ENCODE results near the gene FRY.
A peak's percentile ranks its signal among the peaks of the same experiment; 100 is the strongest.
"Not testable (repeated sequence)": the region's sequence is repeated elsewhere in the genome, so short reads cannot be mapped to it uniquely, and the experiment has no call there.

The FRY gene

DNA sequence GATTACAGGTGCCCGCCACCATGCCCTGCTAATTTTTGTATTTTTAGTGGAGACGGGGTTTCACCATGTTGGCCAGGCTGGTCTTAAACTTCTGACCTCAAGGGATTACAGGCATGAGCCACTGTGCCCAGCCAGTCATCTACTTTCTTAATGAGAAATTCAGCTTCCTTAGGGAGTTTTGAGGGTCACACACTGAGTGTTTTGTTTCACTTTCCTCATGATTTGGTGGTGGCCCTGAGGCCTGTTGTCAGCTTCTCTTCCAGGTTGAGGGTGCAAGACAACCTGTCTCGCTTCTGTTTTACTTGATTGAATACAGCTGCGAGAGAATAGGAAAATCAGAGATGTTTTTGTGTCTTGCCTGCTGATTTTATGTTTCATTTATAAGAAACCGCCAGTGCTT lies 9.9 kb downstream of the FRY start:
- DNase-seq (ENCODE audit: low read depth): no peak

DNA sequence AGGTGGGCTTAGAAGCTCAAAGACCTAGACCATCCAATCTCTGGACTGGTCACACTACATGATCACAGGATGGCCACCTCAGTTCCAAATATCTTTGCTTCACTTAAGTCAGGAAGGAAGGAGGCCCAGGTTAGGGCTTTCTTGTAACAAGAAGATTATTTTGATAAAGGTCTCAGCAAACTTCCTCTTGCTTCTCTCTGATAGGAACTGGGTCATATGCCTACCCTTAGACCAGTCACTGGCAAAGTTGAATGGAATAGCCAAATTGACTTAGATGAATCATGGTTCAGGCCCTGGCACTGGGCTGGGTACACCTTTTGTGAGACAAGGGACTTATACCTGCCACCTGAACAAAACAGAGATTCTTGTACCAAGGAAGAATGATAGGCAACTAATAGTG lies 11.0 kb downstream of the FRY start:
- DNase-seq (ENCODE audit: low read depth): no peak

DNA sequence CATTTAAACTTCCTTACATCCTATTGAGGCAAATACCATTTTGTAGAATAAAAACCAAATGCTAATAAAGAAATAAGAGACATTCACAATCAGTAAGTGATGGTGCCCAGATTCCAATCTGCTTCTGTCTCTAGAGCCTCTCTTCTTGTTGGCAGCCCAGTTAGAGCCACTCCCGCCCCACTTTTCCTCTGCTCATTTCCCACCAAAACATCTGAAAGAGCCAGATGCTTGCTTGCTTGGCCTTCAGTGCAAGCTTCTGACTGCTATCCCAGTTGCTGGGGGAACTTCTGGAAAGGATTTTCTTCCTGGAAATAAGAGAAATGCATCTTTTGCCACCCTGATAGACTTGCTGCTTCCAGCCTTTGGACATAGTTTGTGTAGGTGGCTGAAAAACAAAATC lies 12.9 kb downstream of the FRY start:
- no peak for DNase-seq (ENCODE audit: low read depth)

DNA sequence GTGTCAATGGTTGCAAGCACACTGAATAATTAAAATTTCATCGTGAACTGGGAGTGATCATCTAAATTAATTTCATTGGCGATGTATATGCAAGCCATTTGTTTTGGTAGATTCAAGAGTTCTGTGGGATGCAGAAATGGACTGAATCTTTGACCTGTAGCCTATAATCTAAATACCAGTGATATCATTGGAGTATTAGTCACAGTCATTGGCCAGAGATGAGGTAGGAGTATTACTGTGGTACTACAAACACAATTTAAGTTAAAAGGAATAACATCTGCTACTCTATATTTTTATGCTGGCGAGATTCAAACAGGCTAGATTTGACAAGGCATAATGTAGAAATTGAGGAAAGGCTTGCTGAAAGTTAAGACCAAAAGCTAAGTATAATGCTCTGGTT lies 14.0 kb downstream of the FRY start:
- no peak for DNase-seq (ENCODE audit: low read depth)

DNA sequence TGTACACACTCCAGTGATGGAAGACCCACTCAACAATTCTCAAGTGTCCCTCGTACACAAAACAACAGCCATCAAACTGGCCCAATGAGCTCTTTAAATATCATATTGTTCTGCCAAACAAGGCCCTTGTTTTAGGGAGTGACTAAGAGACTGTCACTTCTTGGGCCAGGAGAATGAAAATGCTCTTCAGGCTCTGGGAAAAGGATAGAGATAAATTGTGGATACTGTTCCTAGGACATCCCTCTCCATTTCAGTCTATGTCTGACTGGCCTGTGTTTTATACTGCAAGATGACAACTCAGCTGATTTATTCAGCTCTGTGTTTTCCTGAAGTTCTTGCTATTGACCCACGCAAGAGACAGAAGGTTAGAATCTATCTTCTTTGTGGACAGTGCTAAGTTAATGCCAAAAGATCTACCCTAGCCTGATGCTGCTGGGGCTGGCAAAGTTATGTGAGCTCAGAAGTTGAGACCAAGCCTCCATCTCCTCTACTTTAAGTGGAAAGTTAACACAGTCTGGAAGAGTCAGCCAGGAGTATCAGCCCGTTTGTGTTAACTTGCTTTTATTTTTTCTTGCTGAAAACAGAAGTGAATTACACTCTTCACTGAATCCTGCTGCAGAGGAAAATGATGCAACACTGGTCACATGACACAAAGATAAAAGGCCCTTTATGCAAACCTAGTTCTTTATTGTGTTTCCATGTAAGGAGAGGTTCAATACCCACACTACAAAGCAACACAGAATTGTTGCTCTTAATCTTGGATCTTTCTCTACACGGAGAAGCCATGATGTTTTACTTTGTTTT lies 14.6 kb downstream of the FRY start:
- peak; percentile 10 for DNase-seq (ENCODE audit: low read depth)

DNA sequence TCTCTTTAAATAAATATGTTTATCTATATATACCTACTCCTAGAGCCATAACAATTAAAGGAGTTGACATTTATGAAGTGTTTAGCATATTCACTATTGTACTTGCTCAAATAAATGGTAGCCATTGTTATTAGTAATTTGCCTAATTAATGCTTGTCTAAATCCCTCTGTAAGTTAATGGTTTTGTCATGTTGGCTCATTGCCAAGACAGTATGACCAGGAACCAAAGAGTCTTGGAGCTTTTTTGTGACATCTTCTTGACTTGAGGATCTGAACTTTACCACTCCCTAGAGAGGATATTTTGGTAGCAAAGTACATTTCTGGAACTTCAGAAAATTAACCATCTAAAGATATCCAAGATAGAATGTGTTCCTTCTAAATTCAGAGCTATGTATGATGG lies 15.5 kb downstream of the FRY start:
- no peak for DNase-seq (ENCODE audit: low read depth)

DNA sequence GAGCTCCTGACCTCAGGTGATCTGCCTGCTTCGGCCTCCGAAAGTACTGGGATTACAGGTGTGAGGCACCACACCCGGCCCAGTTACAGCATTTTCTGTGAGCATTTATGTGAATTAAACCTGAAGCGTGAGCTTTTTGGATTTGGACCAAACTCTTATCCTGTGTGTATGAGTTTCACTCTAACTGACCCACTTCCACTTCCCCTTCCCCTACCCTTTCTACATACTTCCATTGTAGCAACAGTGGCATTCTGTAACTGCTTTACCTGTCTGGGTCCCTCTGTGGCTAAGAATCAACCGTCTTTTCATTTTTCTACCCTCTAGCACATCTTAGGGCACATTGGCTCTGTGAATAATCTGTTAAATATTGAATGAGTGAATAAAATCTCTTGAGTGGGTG lies 16.2 kb downstream of the FRY start:
- no peak for DNase-seq (ENCODE audit: low read depth)

DNA sequence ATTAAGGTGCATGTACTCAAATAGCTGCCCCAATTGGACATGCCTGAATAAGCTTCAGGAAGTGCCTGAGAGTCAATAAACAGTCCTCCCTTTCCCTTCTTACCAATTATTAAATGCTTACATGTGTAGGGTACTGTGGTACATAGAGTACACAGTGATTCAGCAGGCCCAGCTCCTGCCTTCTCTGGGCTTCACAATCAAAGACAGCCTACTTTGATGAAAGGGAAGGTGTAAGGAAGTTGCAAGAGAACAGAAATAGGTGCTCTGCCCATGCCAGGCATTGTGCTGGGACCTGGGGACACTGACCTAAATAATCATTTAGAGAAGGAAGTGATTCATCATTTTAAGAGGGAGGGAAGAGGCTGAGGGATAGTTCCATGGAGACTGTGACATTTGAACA lies 17.2 kb downstream of the FRY start:
- no peak for DNase-seq (ENCODE audit: low read depth)

DNA sequence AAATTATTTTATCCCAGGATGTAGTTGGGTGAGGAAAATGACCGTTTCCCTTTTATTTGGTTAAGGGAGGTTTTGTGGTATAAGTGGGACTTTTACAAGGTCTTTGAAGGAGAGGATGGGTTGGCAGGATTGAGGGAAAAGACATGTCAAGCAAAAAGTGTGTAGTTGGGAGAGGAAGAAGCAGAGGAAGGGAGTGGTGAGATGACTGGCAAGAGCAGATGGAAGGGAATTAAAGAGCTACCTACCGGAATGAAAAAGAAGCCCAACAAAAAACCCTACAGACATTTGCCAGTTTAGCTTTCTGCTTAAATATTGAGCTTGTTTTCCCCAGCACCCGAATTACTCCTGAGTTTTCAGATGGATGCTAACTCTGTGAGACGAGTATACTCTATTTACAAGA lies 19.6 kb downstream of the FRY start:
- no peak for DNase-seq (ENCODE audit: low read depth)

DNA sequence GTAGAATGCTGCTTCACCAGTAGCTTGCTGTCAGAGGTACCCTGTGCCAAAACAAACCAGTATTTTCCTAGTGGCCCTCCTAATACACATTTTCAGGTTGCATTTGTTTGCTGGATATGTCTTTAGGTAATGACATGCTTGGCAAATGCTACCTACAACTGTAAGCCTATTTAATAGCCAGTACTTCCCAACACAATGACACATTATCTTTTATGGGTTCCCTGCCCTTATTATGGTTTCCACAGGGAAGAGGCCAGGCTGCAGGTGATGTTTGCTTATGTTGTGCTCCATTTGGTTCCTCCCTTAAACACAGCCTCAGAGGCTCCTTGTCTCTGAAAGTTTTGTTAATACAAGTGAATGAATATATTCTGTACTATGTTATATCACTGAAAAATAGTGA lies 24.7 kb downstream of the FRY start:
- DNase-seq (ENCODE audit: low read depth): no peak

DNA sequence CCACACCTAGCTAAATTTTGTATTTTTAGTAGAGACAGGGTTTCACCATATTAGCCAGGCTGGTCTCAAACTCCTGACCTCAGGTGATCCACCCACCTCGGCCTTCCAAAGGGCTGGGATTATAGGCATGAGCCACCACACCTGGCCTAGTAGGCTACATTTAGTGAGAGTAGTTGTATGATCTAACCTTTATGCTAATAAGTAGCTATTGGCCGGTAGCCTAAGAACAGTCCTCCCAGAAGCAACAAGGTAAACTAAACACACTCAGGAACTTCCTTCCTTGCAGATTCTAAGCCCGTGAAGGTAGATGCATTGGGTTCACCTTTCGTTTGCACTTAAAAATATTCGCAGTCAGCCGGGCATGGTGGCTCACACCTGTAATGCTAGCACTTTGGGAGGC lies 25.8 kb downstream of the FRY start:
- not testable (repeated sequence) for DNase-seq (ENCODE audit: low read depth)

DNA sequence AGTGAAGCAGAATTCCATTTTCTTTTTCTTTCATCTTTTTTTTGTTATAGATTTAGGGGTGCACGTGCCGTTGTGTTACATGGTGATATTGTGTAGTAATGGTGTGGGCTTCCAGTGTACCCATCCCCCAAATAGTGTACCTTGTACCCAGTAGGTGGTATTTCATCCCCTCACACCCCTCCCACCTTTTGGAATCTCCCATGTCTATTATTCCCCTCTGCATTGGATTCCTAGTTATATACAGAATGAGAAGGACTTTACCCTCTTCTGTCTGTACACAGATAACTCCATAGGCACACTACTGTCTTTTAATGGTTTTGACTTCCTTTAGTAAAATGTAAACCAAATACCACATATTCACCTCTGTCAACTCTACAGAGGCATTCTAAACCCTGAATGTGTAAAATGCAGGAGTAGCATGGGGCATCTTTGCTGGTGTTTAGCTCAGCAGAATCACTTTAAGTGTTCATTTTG lies 28.0 kb downstream of the FRY start:
- no peak for DNase-seq (ENCODE audit: low read depth)

DNA sequence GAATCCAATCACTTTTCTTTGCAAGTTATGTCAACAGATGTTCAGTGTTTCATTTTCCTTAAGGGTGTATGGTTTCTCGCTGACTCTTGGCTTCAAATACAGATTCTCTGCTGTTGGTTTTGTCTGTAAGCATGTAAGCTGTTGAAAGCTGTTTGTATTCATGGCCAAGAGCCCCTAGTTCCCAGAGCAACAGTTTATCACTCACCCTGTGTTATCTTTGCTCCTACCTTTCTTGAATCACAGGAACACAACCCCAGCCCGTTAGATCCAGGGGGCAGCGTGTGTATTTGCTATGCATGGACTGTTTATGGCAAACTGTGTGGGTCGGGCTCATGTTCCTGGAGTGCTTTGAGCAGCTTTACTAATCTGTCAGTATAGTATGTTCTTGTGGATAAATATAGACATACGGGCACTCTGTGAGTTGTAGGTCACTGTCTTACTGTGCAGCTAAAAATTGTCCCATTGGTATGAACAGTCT lies 28.9 kb downstream of the FRY start:
- DNase-seq (ENCODE audit: low read depth): no peak

DNA sequence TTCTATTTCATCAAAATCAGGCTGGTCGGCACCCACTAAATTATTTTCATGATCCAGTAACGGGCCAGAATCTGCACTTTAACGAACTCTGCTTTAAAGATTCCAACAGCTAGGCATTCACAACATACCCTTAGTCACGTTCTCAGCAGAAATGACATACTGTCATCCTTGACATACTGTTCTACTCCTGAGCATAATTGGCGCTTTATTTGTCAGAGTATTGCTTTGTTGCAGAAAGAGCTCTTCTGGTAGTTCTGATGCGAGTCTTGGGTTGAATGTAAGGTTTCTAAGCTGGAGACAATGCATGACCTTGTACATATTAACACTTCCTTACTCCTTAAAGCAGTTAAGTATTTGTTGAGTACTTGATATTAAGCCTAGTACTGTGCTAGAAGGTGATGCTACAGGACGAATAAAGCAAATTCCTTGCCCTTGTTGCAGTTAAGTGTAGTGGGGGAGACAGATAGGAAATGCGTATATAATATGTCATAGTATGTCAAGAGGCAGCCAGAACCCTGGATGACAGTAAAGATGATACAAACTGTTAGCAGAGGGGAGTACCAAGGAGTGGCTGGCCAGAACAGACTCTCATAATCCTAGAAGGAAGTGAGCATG lies 32.2 kb downstream of the FRY start:
- no peak for DNase-seq (ENCODE audit: low read depth)

DNA sequence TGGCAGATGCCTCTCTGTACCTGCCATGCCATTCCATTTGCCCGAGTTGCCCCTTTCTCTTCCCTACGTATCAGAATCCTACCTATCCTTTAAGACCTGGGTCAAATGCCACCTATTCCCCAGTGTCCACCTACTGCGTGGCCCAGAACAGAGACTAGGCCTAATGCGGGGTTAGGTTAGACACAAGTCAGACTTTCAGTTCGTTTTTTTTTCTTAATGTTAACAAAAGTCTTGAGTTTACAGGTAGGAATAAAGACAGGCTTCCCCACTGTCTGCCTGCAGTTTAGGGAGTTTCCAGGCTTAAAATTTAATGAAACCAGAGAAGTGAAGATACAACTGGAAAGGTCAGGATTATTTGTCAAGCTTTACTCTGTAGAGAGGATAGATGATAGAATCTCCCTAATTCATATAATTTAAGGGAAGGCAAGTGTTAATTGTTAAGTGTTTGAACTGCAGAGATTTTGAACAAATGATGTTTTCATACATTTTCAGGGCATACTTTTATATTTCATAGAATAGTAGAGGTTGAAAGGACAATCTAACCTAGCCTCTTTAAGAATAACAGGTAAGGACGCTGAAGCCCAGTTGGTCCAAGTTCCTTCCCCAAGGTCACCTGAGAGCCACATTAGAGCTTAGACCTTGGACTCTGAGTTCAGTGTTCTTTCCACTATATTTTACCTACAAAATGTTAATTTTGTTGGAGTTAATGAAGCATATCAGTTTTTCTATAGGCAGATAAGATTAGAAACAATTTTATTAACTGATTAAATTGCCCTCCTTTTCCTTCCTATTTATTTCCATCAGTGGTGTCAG lies 35.8 kb downstream of the FRY start:
- no peak for DNase-seq (ENCODE audit: low read depth)

DNA sequence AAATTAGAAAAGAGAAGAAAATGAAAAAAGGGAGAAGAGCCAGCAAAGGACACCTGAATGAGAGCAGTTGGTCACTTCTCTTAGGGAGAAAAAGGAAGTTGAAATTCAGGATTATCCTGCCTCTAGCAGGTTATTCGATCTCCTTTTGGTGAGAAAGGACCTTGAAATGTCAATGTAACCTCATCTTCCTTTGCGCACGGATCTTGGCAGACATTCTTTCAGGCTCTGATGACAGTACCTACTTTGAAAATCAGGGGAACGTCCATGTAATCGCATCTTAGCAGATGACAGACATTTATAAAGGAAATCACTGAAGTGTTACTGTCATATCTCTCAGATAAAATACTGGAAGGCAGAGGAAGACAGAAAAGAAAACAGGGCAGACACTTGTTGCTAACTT lies 36.7 kb downstream of the FRY start:
- DNase-seq (ENCODE audit: low read depth): no peak

DNA sequence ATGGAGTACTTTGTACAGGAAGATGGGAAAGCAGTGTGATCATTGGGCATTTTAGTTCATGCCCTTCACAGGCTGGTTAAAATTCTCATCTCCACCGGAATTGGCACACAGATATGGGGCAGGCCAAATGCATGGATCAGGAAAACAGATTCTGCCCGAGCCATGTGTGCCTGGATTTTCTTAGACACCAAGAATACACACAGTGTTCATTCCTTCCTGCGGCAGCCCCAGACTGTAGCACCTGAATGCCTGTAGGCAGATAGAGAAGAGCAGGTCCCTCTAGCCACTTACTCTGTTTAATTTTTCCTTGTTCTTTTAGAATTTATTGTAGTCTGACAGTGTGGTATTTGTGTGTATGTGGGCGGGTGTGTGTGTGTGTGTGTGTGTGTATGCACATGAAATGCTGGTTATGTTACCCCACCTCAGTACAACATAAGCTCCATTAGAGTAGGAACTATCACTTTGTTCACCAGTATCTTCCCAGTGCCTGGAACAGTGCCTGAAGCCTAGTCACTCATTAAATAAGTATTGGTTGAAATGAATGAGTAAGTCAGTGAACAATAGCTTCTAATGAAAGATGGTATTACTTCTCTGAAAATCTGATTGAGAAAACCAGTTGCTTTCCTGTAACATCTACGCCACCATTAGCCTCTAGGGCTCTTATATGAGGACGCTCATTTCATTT lies 41.7 kb downstream of the FRY start:
- DNase-seq (ENCODE audit: low read depth): no peak

DNA sequence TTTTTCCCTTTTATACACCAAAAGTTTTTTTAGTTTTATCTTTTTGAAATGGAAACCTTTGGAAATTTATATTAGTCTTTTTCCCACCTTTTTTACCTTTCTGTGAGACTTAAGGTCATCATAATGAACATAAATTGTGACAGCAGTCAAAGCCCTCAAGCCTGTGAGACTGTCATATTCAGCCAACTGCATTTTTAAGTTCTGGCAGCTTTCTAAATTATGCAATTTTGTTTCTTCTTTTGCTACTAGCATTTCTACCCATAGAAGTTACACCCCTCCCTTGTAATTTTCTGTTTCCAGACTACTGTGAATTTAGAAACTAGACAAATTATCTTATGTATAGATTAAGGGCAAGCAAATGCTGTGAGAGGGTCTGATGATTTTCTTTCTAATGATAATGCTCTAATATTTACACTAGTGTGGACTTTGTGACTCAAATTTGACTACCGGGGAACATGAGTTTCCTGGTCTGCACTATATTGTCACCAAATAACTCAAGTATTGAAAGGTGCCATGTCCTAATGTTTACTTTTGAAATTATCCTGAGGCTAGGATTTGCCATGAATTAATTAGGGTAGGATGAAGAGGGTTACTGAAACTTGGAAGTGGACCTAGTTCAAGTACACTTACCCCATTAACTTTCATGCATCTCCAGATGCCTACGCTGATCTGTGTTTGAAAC lies 43.7 kb downstream of the FRY start:
- DNase-seq (ENCODE audit: low read depth): no peak

DNA sequence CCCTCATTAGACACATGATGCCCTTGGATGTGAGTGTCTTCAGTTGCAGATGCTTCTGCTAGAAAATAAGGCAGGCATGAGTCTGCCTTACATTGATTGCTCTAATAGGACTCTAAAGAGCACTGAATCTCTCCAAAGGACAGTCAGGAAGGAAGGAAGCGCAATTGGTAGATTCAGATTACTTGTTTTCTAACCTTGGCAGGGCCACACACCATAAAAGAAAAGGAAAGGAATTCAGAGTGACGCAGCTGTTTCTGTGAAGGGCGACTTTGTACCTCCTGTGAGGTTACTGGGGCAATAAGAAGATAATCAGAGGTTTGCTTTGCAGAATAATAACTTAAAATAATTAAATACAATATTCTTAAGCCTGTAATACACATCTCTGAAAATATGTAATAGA lies 48.0 kb downstream of the FRY start:
- DNase-seq (ENCODE audit: low read depth): no peak

DNA sequence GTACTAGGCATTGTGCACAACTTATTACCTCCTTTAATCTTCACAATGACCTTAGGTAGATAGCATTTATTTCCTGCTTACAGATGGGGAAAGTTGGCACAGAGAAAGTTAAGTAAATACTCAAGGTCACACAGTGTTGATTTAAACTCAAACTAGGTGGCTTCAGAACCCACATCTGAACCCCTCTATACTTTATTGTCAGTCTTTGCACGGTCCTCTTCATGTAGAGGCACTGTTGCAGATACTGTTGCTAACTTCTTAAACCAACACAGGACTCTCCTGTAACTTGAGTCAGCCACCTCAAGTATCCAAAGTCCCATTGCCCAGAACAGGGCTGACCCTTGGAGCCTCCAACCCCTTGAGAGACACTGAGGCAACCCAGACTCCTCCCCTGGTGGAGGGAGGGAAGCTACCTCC lies 48.8 kb downstream of the FRY start:
- no peak for DNase-seq (ENCODE audit: low read depth)

DNA sequence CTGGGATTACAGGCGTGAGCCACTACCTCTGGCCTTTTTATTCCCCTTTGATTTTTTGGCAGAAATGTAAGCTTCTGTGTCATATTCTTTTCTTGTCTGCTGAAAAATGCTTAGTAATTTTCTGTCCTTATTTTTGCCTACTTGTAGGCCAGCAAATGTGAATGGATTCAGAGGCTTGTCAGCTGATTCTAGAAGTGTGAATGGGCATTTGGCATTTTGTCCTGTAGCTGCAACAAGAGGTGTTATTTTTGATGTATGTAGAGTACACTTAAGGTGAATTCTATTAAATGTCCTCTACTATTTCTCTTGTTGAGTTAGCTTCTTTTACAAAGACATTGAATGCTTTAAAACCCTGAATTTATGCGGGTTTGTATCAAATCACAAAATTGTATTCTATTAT lies 50.0 kb downstream of the FRY start:
- DNase-seq (ENCODE audit: low read depth): no peak

DNA sequence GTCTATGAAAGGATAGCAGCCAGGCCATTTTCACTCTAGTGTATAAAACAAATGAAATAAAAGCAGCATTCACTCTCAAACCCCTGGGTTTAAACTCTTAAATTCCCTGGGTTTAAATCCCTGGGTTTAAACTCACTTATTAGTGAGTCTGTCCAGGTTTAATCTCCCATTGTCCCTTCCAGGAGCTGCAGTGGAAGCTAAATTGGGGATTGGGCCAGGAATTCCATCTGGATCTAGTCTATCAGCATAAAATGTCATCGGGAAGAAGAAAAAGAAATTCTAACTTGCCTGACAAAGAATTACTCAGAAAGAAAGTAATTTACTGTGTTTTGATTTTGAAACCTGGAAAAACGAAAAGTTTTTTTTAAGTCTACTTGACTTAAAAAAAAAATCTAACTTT lies 54.8 kb downstream of the FRY start:
- DNase-seq (ENCODE audit: low read depth): no peak

All from fibroblast of the conjunctiva (primary cell).